GM18861 (cell line): Measurements from ENCODE around the gene AP1AR.
A peak's percentile ranks its signal among the peaks of the same experiment; 100 is the strongest.

Experiments
- ATAC-seq: cut with Tn5 transposase; IDR thresholded peaks from one replicate; pipeline ENCODE4 v1.9.1; 2021; ENCODE audit not compliant: unreplicated experiment

AP1AR gene

DNA sequence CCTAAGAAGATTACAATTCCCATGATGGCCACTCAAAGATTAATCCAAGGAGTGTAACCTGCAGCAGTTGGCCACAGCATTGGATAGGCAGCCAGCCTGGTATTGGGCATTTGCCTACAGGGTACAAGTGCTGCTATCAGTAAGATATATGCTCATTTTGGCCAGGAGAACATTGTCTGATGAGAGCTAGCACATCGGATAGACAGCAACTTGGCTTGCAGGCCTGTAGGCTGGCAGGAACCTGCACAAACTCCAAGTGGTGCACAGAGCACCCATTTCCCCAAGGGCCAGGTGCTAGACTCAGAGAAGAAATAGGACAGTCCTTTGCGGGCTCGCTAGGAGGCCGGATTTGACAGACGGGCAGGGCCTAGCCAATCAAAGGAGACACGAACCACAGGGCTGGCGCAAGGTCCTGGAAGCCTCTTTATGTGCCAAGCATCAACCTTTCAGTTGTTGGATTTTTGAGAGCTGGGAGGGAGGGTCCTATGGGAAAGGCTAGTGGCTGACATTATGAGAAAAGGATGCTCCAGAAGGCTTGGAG is 11.7 kb upstream of the AP1AR start:
- no peak for ATAC-seq

DNA sequence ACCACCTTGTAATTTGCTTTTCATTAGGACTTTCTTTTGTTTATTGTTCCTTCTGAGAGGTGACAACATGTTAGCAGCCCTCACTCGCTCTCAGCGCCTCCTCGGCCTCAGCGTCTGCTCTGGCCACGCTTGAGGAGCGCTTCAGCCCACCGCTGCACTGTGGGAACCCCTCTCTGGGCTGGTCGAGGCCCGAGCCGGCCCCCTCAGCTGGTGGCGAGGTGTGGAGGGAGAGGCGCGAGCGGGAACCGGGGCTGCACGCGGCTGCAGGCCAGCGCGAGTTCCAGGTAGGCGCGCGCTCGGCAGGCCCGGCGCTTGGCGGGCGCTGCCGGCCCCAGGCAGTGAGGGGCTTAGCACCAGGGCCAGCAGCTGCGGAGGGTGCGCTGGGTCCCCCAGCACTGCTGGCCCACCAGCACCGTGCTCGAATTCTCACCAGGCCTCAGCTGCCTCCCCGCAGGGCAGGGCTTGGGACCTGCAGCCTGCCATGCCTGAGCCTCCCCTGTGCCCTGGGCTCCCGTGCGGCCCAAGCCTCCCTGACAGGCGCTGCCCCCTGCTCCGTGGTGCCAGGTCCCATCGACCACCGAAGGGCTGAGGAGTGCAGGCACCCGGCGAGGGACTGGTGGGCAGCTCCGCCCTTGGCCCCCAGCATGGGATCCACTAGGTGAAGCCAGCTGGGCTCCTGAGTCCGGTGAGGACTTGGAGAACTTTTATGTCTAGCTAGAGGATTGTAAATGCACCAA is 9.2 kb upstream of the AP1AR start:
- ATAC-seq, result no peak

DNA sequence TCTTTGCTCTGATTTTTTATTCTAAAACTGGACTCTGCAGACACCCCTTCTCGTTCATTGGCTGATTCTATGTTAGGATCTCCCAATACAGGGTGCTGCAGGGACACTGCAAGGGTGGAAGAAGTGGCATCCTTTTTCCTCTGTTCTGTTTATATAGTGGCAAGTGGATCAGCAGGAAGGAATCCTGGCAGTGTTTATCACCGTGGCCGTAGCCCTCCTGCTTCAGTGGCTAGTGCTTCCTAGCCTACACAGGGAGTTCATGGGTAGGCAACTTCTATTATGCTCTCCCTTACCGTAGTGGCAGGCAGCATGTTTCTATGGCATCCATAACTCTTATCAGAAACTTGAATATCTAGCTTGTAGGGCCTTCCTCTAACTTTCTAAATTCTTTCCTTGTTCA is 6.4 kb upstream of the AP1AR start:
- no peak for ATAC-seq

DNA sequence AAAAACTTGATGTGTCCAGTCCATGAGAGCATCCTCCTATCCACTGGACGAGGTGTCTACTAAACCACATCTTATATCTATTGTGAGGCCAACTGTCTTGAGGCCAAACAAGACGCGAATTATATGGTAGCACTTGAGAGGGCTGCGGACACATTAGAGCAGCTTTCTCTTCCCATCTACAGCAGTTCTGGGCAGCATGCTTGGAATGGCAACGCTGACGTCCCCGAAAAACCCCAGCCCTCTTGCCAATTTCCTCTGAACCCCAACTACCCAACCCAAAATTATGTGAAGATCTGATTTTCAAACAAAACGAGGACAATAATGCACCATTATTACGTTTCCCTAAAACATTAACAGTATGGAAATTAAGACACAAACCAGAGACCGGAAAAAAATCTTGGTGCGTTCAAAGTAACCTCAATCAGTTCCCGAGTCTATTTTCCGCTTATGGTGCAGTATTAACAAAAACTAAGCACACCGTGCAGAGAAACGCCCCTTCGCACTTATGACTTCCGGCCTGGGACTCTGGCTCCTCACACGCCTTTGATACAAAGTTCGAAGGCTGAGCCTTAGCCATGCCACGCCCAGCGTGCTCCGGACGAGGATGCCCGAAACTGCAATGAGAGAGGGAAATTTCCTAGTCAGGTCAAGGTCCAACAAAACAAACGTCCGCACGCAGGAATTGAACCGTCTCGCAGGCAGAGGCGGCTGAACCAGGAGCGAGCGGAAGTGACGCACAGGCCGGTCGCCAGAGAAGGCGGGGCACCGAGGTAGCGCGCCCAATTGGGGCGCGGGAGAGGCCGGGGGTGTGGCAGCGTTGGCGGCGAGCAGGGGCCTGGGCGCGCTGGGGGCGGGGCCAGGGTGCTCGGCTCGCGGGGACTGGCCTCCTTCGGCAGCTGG is 458 bp upstream of the AP1AR start:
- peak; percentile 80 for ATAC-seq

DNA sequence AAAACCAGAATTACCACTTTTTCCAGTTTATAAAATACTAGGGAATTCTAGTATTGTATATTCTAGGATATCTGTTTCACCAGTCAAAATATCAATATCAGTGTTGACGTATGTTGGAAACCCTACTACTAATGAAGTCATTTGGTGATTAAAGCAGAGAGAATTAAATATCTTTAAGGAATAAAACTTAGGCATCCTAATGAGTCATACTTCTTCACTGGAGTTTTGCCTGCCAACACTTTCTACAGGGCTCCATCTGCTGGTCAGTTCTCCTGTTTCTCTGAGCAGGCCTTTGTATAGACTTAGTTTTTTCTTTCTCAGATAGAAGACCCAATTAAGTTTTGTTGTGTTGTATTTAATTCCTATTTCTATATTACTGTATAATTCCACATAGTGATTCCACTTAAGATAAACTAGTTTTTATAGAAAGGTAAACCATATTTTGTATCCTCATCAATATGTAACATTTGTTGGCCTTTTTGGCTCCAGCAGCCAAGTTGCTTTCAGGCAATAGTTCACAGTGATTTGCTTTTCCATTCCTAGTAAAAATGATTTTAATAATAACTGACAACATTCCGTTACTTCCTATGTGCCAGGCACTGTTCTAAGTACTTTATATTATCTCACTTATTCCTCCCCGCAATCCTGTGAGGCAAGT is 3.5 kb downstream of the AP1AR start:
- ATAC-seq, result no peak

DNA sequence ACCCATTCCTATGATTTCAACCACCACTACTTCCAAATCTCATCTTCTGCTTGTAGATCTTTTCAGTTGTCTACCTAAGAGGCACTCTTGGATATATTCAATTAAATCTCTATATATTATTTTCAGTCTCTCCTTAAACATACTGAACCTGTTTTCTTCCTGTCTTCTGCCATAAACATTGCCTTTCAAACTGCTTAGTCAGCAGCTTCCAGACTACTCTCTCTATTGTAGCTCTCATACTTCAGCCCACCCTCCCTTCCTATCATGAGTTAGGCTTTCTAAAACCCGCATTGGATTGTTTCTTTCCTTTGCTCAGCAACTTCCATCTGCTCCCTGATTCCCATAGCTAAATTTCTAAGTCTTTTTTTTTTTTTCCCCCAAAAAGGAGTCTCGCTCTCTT is 4.5 kb downstream of the AP1AR start:
- ATAC-seq, result no peak

DNA sequence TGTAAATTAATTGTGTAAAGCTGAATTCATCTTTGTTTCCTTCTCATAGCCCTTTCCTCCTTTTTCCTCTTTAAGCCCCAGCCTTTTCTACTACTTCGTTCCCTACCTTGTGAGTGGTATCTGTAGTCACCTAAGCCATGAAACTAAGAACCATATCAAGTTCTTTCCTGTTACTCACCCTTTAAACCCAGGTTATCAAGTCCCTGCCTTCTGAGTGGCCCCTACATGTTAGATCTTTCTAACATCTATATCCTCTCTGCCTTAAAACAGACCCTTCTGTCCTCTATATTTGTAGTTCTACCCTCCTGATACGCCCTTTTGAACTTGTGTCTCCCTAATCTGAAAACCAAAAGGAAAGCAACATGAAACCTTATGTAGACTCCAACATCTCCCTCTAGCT is 7.2 kb downstream of the AP1AR start:
- ATAC-seq, result no peak

DNA sequence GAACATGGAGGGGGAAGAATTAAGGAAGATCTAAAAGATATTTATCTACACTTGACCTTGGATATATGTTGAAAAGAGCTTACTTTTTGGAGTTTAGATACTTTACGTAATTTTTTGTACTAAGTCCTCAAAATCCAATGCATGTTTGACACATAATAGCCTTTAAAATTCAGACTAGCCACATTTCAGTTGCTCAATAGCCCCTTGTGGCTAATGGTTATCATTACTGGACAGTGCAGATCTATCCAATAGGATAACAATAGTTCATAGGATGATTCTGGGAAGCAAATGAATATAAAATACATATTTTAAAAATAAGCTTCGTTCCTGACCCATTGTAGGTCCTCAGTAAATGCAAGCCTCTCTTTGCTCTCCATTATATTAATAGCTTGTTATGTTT is 13.8 kb downstream of the AP1AR start:
- no peak for ATAC-seq

DNA sequence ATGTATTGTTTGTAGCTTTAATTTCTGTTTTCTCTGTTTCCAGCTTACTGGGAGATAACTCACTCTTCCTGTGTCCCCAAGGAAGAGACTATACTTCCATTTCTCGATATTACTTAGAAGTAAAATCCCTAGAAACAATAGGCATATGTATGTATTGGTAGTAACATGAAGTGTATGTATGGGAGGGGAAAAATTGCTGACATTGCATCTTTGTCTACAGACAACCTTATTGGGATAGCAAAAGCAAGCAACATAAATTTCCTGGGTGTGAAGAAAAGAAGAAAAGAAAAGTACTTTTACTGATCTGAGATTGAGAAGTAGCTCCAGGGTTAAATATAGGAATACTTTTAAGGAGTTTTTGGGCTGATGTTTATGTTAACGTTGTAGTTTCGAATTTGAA is 15.4 kb downstream of the AP1AR start:
- ATAC-seq, result no peak

DNA sequence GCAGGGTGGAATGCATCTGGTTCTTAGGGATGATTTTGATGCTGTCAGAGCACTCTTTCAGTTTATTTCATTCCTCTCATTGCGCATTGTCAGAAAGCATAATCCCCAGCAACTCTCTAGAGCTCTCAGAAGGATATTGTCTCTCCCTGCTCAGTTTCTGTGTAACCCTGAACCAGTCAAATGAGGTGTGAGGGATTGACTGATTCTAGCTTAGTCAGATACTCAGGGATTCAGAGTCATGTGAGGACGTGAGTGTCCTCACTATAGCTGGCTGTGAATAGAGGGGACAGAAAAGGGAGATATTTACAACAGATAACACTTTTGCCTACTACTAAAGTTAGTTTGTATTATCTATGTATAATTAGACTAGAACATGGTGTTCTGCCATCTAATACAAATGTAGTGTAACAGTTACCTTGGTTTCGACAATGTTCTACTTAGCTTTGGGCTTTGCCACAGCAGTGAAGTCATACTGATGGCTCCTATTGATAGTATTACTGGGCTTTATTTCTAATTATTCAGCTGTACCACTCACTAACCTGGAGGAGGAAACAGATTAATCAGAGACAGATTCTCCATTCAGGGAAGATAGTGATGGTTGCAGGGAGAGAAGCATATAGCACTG is 19.5 kb downstream of the AP1AR start:
- ATAC-seq, result no peak

DNA sequence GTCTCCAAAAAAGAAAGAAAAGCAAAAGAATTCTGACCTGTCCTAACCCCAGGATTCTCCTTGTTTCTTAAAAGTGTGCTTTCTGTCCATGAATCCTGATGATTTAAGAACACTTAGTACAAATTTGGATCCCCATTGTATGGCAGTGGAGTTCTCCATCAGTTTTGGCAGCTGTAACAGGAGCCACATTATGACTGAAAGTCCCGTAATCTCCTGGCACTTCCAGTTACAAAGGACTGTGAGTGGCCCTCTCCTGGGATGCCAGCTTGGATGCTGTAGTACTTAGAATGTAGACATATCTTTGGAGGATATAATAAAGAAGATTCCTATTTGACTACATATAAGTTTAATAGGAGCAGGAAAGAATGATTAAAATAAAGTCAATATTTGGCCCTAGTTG is 20.6 kb downstream of the AP1AR start:
- ATAC-seq, result no peak

DNA sequence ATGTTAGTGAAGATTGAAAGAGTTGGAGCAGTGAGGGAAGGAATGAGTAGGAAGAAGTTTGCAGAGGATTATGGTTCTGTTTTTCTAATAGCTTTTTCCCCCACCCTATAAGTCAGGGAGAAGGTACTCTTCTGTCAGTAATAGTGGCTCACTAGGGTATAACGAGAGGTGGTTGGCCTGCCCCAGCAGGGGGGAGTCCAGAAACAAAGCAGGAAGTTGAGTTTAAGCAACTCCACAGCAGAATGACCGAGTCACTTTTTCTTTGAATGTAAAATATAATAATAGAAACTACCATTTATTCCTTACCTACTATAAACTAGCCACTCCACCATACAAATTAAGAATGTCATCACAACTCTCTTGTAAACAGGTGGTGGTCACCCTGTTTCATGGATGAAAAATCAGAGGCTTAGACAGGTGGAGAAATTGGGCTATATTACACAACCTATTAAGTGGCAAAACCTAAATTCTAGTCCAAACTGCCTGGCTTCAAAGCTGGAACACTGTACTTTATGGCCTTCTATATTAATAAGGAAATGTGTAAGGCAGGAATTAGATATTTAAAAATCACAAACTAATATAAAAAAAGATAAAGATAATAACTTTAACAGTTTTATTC is 21.9 kb downstream of the AP1AR start:
- peak; percentile 87 for ATAC-seq

DNA sequence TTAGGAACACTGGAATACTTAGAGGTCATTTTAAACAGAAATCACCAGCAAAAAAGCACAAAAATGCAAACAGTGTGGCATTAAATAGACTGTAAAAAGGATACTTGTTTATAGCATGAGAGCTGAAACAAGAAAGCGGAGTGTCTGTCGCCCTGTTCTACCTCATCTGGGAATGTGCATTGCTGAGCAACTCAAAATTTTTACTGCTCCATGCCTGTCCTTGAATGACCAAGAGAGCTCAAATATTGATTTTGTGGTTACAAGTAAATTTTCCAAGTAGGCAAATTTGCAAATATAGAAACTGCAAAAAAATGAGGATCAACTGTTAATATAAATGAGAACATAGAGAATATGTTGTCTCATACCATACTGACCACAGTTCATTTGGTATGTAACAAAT is 25.5 kb downstream of the AP1AR start:
- no peak for ATAC-seq

DNA sequence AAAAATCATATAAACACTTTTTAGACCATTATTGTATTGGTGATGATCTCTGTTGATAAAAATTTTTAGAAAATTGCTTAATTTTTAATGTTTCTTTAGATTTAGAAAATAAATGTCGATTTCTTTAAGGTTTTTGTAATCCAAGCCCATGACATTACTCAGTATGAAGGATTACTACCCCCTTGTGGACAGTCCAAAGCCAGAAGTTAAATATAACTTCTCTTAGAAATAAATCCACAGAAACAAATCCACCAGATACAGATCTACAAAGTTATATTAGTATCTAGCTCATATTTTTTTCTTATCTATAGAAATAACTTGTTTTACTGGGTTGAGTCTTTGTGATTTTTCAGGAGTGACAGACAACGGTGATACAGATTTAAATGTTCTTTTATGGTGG is 35.2 kb downstream of the AP1AR start:
- ATAC-seq, result no peak

DNA sequence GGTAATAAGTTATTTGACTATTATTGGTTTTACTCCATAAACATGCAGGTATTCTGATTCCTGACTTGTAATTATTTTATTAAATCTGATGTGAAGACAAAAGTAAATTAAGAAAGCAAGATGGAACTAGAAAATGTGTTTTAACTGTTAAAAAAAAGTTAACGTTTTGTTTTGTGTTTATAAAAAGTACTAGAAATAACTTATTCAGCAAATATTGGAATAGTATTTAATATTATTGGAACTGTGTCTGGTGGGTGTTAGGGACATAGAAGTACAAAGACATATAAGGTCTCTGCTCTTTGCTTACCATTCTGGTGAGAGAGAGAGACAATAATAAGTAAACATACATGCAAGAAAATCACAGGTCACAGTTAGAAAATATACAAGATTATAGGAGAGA is 38.5 kb downstream of the AP1AR start:
- ATAC-seq, result no peak

DNA sequence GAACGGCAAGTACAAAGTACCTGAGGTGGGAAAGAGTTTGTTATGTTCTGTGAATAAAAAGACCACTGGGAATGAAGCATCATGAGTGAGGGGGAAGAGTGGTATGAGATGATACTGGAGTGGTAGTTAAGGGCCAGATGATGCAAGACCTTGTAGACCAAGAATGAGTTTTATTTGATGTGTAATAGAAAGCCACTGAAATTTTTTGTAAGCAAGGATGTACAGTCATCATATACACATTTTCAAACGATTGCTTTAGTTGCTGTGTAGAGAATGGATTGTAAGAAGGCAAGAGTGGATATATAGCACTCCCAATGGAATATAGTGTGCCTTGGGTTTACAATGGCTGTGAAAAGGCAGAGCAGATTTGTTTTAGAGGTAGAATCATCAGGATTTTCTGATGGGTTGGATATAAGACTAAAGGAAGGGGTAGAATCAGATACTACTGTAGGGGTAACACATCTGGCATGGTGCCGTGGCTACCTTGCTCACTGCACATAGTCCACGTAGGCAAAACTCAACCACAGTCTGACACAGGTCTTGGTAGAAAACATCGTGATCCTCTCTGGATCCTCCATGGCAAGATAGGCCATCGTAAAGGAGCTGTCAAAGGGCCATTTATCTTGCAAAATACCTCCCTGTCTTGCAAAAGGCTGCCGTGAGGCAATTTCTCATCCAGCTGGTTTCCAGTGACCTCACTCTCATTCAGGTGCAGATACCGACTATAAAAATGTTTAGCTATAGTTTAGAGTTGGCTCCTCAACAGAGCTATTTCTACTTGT is 39.2 kb downstream of the AP1AR start:
- no peak for ATAC-seq

DNA sequence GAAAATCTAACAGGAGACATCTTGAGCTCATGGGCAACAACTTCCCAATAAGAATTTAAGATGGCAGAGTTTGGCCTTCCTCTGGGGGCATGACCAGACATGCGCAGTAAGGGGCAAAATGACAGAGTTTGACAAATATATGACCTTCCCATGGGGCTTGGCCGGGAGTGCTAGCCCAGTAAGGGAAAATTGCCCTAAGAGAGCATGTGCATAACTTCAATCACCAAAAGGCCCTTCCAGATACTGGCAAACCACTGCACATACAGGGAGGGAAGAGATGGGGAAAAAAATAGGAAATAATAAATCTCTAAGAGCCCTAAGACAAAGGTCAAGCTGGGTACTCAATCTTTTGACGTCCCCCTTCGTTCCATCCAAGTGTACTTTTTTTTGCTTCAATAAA is 40.7 kb downstream of the AP1AR start:
- no peak for ATAC-seq

DNA sequence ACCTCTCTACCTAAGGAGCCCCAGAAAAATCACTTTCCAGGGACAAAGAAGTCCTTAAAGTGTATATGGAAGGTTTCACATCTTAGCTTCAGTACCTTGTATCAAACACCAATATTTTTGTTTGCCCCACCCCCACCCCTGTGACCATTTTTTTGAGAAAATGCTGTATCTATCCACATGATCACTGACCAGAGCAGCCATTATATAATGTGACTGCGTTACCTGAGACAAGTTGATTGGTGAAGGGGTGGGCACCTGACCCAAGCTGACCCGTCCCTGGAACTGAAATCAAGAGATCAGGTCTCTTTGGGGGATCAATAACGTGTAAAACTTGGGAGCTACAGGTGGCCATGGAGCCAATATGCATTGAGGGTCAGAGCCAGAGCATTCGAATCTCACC is 43.4 kb downstream of the AP1AR start:
- no peak for ATAC-seq

DNA sequence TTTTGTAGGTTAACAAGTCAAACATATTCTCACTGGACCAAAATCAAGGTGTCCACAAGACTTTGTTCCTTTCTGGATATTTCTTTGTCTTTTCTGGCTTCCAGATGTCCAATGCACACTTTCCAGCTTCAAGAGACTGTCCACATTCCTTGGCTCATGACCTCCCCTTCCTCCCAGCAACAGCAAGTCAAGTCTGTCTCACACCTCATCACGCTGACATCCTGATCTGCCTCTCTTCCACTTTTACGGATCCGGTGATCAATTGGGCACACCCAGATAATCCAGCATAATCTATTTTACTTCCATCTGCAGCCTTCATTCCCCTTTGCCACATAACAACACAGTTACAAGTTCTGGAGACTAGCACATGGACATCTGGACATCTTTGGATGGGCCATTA is 44.5 kb downstream of the AP1AR start:
- ATAC-seq, result no peak

DNA sequence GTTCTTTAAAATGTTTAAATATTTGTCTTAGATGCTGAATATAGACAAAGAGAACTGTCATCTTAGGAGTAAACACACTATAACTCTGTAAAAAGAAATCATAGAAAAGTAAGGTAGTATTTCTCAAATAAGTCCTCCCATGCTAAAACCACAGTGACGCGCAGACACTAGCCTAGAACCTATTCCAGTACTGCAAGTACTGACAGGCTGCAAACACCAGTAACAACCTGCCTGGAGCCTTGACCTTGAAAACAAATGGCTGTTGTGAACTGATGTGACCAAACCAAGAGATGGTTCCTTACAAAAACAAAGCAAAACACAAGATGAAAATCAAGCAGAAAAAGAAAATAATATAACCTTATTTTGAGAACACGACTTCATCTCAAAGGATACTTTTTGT is 45.6 kb downstream of the AP1AR start:
- ATAC-seq, result no peak
